VCaP (cell line): ENCODE measurements around the gene ZRANB2.

Source experiments
- H3K27ac ChIP-seq: fragments of 450-650 bp; 2 replicates; pipeline ENCODE4 v1.5.1; 2017
- CTCF ChIP-seq: fragments of 450-650 bp; conservative IDR thresholded peaks from 2 replicates; pipeline ENCODE4 v1.5.1; 2017; ENCODE audit warnings: mild to moderate bottlenecking, moderate library complexity

ZRANB2 gene

GRCh38 chr1:71028981-71029380 is 51.9 kb downstream of the ZRANB2 start:
- TF ChIP-seq CTCF: no peak
- H3K27ac ChIP-seq: no peak overlapping the region

GRCh38 chr1:71027991-71028390 is 52.8 kb downstream of the ZRANB2 start:
- TF ChIP-seq CTCF: no peak
- H3K27ac ChIP-seq: no peak overlapping the region

GRCh38 chr1:71026093-71026492 is 54.7 kb downstream of the ZRANB2 start:
- no peak overlapping the region for H3K27ac ChIP-seq
- no peak for TF ChIP-seq CTCF

GRCh38 chr1:71023515-71023914 is 57.3 kb downstream of the ZRANB2 start:
- no peak overlapping the region for H3K27ac ChIP-seq
- TF ChIP-seq CTCF: no peak

GRCh38 chr1:71019233-71019969 is 61.4 kb downstream of the ZRANB2 start:
- TF ChIP-seq CTCF: no peak
- no peak overlapping the region for H3K27ac ChIP-seq

- H3K27ac ChIP-seq: no peak overlapping the region
- no peak for TF ChIP-seq CTCF
Observed at GRCh38 chr1:71018791-71019190, 62.0 kb downstream of the ZRANB2 start.

GRCh38 chr1:71015745-71016144 is 65.1 kb downstream of the ZRANB2 start:
- H3K27ac ChIP-seq: no peak overlapping the region
- TF ChIP-seq CTCF: no peak
